ENCODE results near the gene SPATS1. TPM values are rescaled to one million over a fixed set of nuclear protein-coding genes. Genes with fewer than 3 reads are reported as not detected.

Gene SPATS1
- total and polyA plus RNA-seq, 2 of the 13 experiments (the other 11 are each of a cell fraction or from before 2014, with no cell fraction given) = not detected

DNA sequence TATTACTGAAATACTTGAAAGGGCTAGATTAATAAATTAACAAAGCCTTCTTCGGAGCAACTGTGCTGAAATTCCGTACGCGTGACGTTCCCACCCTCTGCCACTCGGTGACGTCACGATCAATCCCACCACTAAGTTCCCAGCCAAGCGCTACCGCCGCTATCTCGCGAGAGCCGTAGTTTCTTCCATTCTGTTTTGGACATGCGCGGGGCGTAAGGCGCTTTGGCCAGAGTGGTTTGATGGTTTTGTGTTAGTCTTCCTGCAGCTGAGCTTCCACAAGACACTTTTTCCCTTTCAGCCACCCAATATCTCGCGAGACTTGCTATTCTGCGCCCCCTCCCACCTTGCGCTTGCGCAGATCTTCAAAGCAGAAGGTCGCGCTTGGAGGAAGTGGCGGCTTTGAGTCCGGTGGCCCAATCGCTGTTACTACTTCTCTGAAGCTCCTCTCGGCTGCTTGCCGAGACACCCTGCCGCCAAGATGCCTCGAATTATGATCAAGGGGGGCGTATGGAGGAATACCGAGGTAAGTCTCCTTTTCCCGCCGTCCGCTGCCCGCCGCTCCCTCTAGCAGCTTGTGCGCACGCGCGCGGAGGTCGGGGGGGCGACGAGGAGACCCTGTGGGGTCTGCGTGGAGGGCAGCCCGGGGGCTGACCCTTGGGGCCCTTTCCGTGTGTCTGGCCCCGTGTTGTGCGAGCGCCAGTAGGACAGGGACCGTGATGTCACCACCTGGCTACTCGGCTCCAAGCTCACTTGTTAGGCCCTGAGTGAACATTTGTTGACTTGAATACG, 45.1 kb downstream of the SPATS1 start, which contains the start of gene CDC5L (continued):
- TF ChIP-seq, protein P1, sequence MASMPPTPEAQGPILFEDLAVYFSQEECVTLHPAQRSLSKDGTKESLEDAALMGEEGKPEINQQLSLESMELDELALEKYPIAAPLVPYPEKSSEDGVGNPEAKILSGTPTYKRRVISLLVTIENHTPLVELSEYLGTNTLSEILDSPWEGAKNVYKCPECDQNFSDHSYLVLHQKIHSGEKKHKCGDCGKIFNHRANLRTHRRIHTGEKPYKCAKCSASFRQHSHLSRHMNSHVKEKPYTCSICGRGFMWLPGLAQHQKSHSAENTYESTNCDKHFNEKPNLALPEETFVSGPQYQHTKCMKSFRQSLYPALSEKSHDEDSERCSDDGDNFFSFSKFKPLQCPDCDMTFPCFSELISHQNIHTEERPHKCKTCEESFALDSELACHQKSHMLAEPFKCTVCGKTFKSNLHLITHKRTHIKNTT (CRISPR knock-in tag; IDR thresholded peaks at IDR 0.05) = no peak
- TF ChIP-seq JUND (CRISPR knock-in tag; IDR thresholded peaks at IDR 0.05) (no peak), BORCS8-MEF2B (CRISPR knock-in tag; IDR thresholded peaks at IDR 0.05) (peak; percentile 93), CREM (IDR thresholded peaks at IDR 0.05) (peak; percentile 97), CREM (CRISPR knock-in tag; IDR thresholded peaks at IDR 0.05) (no peak), RBFOX2 (IDR thresholded peaks at IDR 0.05; ENCODE audit: low read depth, low read length) (peak; percentile 82), ZBTB7B (CRISPR knock-in tag; IDR thresholded peaks at IDR 0.05) (peak; percentile 88), KDM3A (CRISPR knock-in tag; IDR thresholded peaks at IDR 0.05; ENCODE audit: low read depth) (peak; percentile 56), ZNF660 (CRISPR knock-in tag; IDR thresholded peaks at IDR 0.05; ENCODE audit: borderline replicate concordance, low read depth) (no peak), MXD4 (CRISPR knock-in tag; IDR thresholded peaks at IDR 0.05) (peak; percentile 84), RAD21 (CRISPR knock-in tag; IDR thresholded peaks at IDR 0.05) (no peak), THAP11 (CRISPR knock-in tag; IDR thresholded peaks at IDR 0.05) (peak; percentile 89), PHF5A (CRISPR knock-in tag; IDR thresholded peaks at IDR 0.05; ENCODE audit: low read depth, unreplicated experiment) (no peak), RFX1 (IDR thresholded peaks at IDR 0.05) (no peak), MLLT10 (CRISPR knock-in tag; IDR thresholded peaks at IDR 0.05) (no peak), ESRRA (CRISPR knock-in tag; IDR thresholded peaks at IDR 0.05; ENCODE audit: low read depth) (peak; percentile 55; the same call in 1 of the 2 replicates), TCF7 (IDR thresholded peaks at IDR 0.05; ENCODE audit: low read depth) (peak; percentile 25; the same call in 1 of the 2 replicates)
- TF ChIP-seq, protein P2, sequence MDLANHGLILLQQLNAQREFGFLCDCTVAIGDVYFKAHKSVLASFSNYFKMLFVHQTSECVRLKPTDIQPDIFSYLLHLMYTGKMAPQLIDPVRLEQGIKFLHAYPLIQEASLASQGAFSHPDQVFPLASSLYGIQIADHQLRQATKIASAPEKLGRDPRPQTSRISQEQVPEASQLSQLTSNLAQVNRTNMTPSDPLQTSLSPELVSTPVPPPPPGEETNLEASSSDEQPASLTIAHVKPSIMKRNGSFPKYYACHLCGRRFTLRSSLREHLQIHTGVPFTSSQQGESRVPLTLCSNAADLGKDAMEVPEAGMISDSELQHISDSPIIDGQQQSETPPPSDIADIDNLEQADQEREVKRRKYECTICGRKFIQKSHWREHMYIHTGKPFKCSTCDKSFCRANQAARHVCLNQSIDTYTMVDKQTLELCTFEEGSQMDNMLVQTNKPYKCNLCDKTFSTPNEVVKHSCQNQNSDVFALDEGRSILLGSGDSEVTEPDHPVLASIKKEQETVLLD (CRISPR knock-in tag; IDR thresholded peaks at IDR 0.05; ENCODE audit: low read depth) = peak; percentile 75
- TF ChIP-seq, protein P3, sequence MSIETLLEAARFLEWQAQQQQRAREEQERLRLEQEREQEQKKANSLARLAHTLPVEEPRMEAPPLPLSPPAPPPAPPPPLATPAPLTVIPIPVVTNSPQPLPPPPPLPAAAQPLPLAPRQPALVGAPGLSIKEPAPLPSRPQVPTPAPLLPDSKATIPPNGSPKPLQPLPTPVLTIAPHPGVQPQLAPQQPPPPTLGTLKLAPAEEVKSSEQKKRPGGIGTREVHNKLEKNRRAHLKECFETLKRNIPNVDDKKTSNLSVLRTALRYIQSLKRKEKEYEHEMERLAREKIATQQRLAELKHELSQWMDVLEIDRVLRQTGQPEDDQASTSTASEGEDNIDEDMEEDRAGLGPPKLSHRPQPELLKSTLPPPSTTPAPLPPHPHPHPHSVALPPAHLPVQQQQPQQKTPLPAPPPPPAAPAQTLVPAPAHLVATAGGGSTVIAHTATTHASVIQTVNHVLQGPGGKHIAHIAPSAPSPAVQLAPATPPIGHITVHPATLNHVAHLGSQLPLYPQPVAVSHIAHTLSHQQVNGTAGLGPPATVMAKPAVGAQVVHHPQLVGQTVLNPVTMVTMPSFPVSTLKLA (IDR thresholded peaks at IDR 0.05) = no peak; the same call in 1 of the 2 replicates
- TF ChIP-seq, protein P4, sequence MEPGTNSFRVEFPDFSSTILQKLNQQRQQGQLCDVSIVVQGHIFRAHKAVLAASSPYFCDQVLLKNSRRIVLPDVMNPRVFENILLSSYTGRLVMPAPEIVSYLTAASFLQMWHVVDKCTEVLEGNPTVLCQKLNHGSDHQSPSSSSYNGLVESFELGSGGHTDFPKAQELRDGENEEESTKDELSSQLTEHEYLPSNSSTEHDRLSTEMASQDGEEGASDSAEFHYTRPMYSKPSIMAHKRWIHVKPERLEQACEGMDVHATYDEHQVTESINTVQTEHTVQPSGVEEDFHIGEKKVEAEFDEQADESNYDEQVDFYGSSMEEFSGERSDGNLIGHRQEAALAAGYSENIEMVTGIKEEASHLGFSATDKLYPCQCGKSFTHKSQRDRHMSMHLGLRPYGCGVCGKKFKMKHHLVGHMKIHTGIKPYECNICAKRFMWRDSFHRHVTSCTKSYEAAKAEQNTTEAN (CRISPR knock-in tag; conservative IDR thresholded peaks at IDR 0.05) = peak; percentile 79
- TF ChIP-seq, protein P5, sequence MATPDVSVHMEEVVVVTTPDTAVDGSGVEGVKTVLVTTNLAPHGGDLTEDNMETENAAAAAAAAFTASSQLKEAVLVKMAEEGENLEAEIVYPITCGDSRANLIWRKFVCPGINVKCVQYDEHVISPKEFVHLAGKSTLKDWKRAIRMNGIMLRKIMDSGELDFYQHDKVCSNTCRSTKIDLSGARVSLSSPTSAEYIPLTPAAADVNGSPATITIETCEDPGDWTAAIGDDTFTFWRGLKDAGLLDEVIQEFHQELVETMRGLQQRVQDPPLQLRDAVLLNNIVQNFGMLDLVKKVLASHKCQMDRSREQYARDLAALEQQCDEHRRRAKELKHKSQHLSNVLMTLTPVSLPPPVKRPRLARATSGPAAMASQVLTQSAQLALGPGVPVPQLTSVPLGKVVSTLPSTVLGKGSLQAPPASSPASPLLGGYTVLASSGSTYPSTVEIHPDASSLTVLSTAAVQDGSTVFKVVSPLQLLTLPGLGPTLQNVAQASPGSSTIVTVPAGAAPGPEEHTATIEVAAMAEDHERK (CRISPR knock-in tag; IDR thresholded peaks at IDR 0.05; ENCODE audit: low read depth) = peak; percentile 61; the same call in 1 of the 2 replicates
- TF ChIP-seq, protein P6, sequence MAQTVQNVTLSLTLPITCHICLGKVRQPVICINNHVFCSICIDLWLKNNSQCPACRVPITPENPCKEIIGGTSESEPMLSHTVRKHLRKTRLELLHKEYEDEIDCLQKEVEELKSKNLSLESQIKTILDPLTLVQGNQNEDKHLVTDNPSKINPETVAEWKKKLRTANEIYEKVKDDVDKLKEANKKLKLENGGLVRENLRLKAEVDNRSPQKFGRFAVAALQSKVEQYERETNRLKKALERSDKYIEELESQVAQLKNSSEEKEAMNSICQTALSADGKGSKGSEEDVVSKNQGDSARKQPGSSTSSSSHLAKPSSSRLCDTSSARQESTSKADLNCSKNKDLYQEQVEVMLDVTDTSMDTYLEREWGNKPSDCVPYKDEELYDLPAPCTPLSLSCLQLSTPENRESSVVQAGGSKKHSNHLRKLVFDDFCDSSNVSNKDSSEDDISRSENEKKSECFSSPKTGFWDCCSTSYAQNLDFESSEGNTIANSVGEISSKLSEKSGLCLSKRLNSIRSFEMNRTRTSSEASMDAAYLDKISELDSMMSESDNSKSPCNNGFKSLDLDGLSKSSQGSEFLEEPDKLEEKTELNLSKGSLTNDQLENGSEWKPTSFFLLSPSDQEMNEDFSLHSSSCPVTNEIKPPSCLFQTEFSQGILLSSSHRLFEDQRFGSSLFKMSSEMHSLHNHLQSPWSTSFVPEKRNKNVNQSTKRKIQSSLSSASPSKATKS (CRISPR knock-in tag; IDR thresholded peaks at IDR 0.05) = no peak

Data from HepG2 (cell line).